ENCODE data around the gene CACNA1C.

Gene CACNA1C

GRCh38 chr12:2286461-2287131, 233.8 kb downstream of the CACNA1C start:
- peaks cover 10 to 51% (median 45%) of the 10 kb centered on the region in 5 donors for H3K4me1 ChIP-seq (ENCODE audit: control insufficient read depth in 5 of 5, insufficient read depth in 5 of 5, low read length in 5 of 5)

GRCh38 chr12:2287151-2287550, 234.4 kb downstream of the CACNA1C start:
- Histone ChIP-seq H3K9me3 (ENCODE audit: control insufficient read depth in 5 of 5, low read length in 5 of 5) (no peaks in the 10 kb centered on the region), H3K9ac (ENCODE audit: low read length in 5 of 5) (peak overlapping the region in 2 of 5 donors; percentile 64), H3K36me3 (ENCODE audit: control insufficient read depth in 5 of 5, insufficient read depth in 5 of 5, low read length in 5 of 5) (no peaks in the 10 kb centered on the region), H3K27me3 (ENCODE audit: control insufficient read depth in 5 of 5, insufficient read depth in 4 of 5, low read length in 5 of 5) (peaks cover 0 to 2% (median 0%) of the 10 kb centered on the region in 5 donors), H3K4me3 (ENCODE audit: low read depth in 1 of 5, low read length in 5 of 5) (no peak overlapping the region), H3K27ac (ENCODE audit: low read depth, low read length) (peak overlapping the region; percentile 89), H3K4me1 (ENCODE audit: control insufficient read depth in 5 of 5, insufficient read depth in 5 of 5, low read length in 5 of 5) (peaks cover 10 to 51% (median 45%) of the 10 kb centered on the region in 5 donors)

More at GRCh38 chr12:2286461-2287131, 233.8 kb downstream of the CACNA1C start:
- peak overlapping the region; percentile 89 for H3K27ac ChIP-seq (ENCODE audit: low read depth, low read length)
- peaks cover 0 to 2% (median 0%) of the 10 kb centered on the region in 5 donors for H3K27me3 ChIP-seq (ENCODE audit: control insufficient read depth in 5 of 5, insufficient read depth in 4 of 5, low read length in 5 of 5)
- H3K9me3 ChIP-seq (ENCODE audit: control insufficient read depth in 5 of 5, low read length in 5 of 5): no peaks in the 10 kb centered on the region
- H3K4me3 ChIP-seq (ENCODE audit: low read depth in 1 of 5, low read length in 5 of 5): no peak overlapping the region
- no peaks in the 10 kb centered on the region for H3K36me3 ChIP-seq (ENCODE audit: control insufficient read depth in 5 of 5, insufficient read depth in 5 of 5, low read length in 5 of 5)
- peak overlapping the region in 2 of 5 donors; percentile 64 for H3K9ac ChIP-seq (ENCODE audit: low read length in 5 of 5)

- H3K36me3 ChIP-seq (ENCODE audit: control insufficient read depth in 5 of 5, insufficient read depth in 5 of 5, low read length in 5 of 5): no peaks in the 10 kb centered on the region
- H3K4me3 ChIP-seq (ENCODE audit: low read depth in 1 of 5, low read length in 5 of 5): no peak overlapping the region
- H3K27me3 ChIP-seq (ENCODE audit: control insufficient read depth in 5 of 5, insufficient read depth in 4 of 5, low read length in 5 of 5): no peaks in the 10 kb centered on the region
- peak overlapping the region; percentile 89 for H3K27ac ChIP-seq (ENCODE audit: low read depth, low read length)
- H3K4me1 ChIP-seq (ENCODE audit: control insufficient read depth in 5 of 5, insufficient read depth in 5 of 5, low read length in 5 of 5): peaks cover 10 to 51% (median 45%) of the 10 kb centered on the region in 5 donors
- no peaks in the 10 kb centered on the region for H3K9me3 ChIP-seq (ENCODE audit: control insufficient read depth in 5 of 5, low read length in 5 of 5)
- H3K9ac ChIP-seq (ENCODE audit: low read length in 5 of 5): no peak overlapping the region
Observed at GRCh38 chr12:2287589-2287988, 234.8 kb downstream of the CACNA1C start.

GRCh38 chr12:2288001-2288400, 235.2 kb downstream of the CACNA1C start:
- Histone ChIP-seq H3K4me1 (ENCODE audit: control insufficient read depth in 5 of 5, insufficient read depth in 5 of 5, low read length in 5 of 5) (peaks cover 10 to 51% (median 45%) of the 10 kb centered on the region in 5 donors), H3K9ac (ENCODE audit: low read length in 5 of 5) (no peak overlapping the region), H3K27ac (ENCODE audit: low read depth, low read length) (peak overlapping the region; percentile 89), H3K27me3 (ENCODE audit: control insufficient read depth in 5 of 5, insufficient read depth in 4 of 5, low read length in 5 of 5) (no peaks in the 10 kb centered on the region), H3K36me3 (ENCODE audit: control insufficient read depth in 5 of 5, insufficient read depth in 5 of 5, low read length in 5 of 5) (no peaks in the 10 kb centered on the region), H3K4me3 (ENCODE audit: low read depth in 1 of 5, low read length in 5 of 5) (no peak overlapping the region), H3K9me3 (ENCODE audit: control insufficient read depth in 5 of 5, low read length in 5 of 5) (no peaks in the 10 kb centered on the region)

GRCh38 chr12:2288471-2288870, 235.7 kb downstream of the CACNA1C start:
- H3K36me3 ChIP-seq (ENCODE audit: control insufficient read depth in 5 of 5, insufficient read depth in 5 of 5, low read length in 5 of 5): no peaks in the 10 kb centered on the region
- peaks cover 7 to 48% (median 42%) of the 10 kb centered on the region in 5 donors for H3K4me1 ChIP-seq (ENCODE audit: control insufficient read depth in 5 of 5, insufficient read depth in 5 of 5, low read length in 5 of 5)
- no peak overlapping the region for H3K9ac ChIP-seq (ENCODE audit: low read length in 5 of 5)
- H3K4me3 ChIP-seq (ENCODE audit: low read depth in 1 of 5, low read length in 5 of 5): no peak overlapping the region
- no peak overlapping the region for H3K27ac ChIP-seq (ENCODE audit: low read depth, low read length)
- no peaks in the 10 kb centered on the region for H3K27me3 ChIP-seq (ENCODE audit: control insufficient read depth in 5 of 5, insufficient read depth in 4 of 5, low read length in 5 of 5)
- no peaks in the 10 kb centered on the region for H3K9me3 ChIP-seq (ENCODE audit: control insufficient read depth in 5 of 5, low read length in 5 of 5)

GRCh38 chr12:2288875-2289274, 236.1 kb downstream of the CACNA1C start:
- H3K4me3 ChIP-seq (ENCODE audit: low read depth in 1 of 5, low read length in 5 of 5): no peak overlapping the region
- no peaks in the 10 kb centered on the region for H3K9me3 ChIP-seq (ENCODE audit: control insufficient read depth in 5 of 5, low read length in 5 of 5)
- H3K36me3 ChIP-seq (ENCODE audit: control insufficient read depth in 5 of 5, insufficient read depth in 5 of 5, low read length in 5 of 5): no peaks in the 10 kb centered on the region
- H3K27me3 ChIP-seq (ENCODE audit: control insufficient read depth in 5 of 5, insufficient read depth in 4 of 5, low read length in 5 of 5): no peaks in the 10 kb centered on the region
- peaks cover 5 to 44% (median 38%) of the 10 kb centered on the region in 5 donors for H3K4me1 ChIP-seq (ENCODE audit: control insufficient read depth in 5 of 5, insufficient read depth in 5 of 5, low read length in 5 of 5)
- no peak overlapping the region for H3K27ac ChIP-seq (ENCODE audit: low read depth, low read length)
- no peak overlapping the region for H3K9ac ChIP-seq (ENCODE audit: low read length in 5 of 5)

GRCh38 chr12:2289525-2289924, 236.7 kb downstream of the CACNA1C start:
- Histone ChIP-seq H3K9me3 (ENCODE audit: control insufficient read depth in 5 of 5, low read length in 5 of 5) (no peaks in the 10 kb centered on the region), H3K4me1 (ENCODE audit: control insufficient read depth in 5 of 5, insufficient read depth in 5 of 5, low read length in 5 of 5) (peaks cover 3 to 41% (median 37%) of the 10 kb centered on the region in 5 donors), H3K27ac (ENCODE audit: low read depth, low read length) (no peak overlapping the region)

GRCh38 chr12:2290091-2290490, 237.3 kb downstream of the CACNA1C start:
- H3K27me3 ChIP-seq (ENCODE audit: control insufficient read depth in 5 of 5, insufficient read depth in 4 of 5, low read length in 5 of 5): no peaks in the 10 kb centered on the region
- no peak overlapping the region for H3K4me3 ChIP-seq (ENCODE audit: low read depth in 1 of 5, low read length in 5 of 5)
- no peak overlapping the region for H3K9ac ChIP-seq (ENCODE audit: low read length in 5 of 5)
- no peak overlapping the region for H3K27ac ChIP-seq (ENCODE audit: low read depth, low read length)
- peaks cover 3 to 41% (median 35%) of the 10 kb centered on the region in 5 donors for H3K4me1 ChIP-seq (ENCODE audit: control insufficient read depth in 5 of 5, insufficient read depth in 5 of 5, low read length in 5 of 5)
- H3K9me3 ChIP-seq (ENCODE audit: control insufficient read depth in 5 of 5, low read length in 5 of 5): no peaks in the 10 kb centered on the region
- H3K36me3 ChIP-seq (ENCODE audit: control insufficient read depth in 5 of 5, insufficient read depth in 5 of 5, low read length in 5 of 5): no peaks in the 10 kb centered on the region

More at GRCh38 chr12:2289525-2289924, 236.7 kb downstream of the CACNA1C start:
- Histone ChIP-seq H3K36me3 (ENCODE audit: control insufficient read depth in 5 of 5, insufficient read depth in 5 of 5, low read length in 5 of 5) (no peaks in the 10 kb centered on the region), H3K9ac (ENCODE audit: low read length in 5 of 5) (no peak overlapping the region), H3K27me3 (ENCODE audit: control insufficient read depth in 5 of 5, insufficient read depth in 4 of 5, low read length in 5 of 5) (no peaks in the 10 kb centered on the region), H3K4me3 (ENCODE audit: low read depth in 1 of 5, low read length in 5 of 5) (no peak overlapping the region)

GRCh38 chr12:2290516-2291065, 237.8 kb downstream of the CACNA1C start:
- no peaks in the 10 kb centered on the region for H3K27me3 ChIP-seq (ENCODE audit: control insufficient read depth in 5 of 5, insufficient read depth in 4 of 5, low read length in 5 of 5)
- H3K27ac ChIP-seq (ENCODE audit: low read depth, low read length): no peak overlapping the region
- no peak overlapping the region for H3K4me3 ChIP-seq (ENCODE audit: low read depth in 1 of 5, low read length in 5 of 5)
- H3K9me3 ChIP-seq (ENCODE audit: control insufficient read depth in 5 of 5, low read length in 5 of 5): no peaks in the 10 kb centered on the region
- no peak overlapping the region for H3K9ac ChIP-seq (ENCODE audit: low read length in 5 of 5)
- H3K4me1 ChIP-seq (ENCODE audit: control insufficient read depth in 5 of 5, insufficient read depth in 5 of 5, low read length in 5 of 5): peaks cover 3 to 39% (median 30%) of the 10 kb centered on the region in 5 donors
- no peaks in the 10 kb centered on the region for H3K36me3 ChIP-seq (ENCODE audit: control insufficient read depth in 5 of 5, insufficient read depth in 5 of 5, low read length in 5 of 5)

- H3K4me1 ChIP-seq (ENCODE audit: control insufficient read depth in 5 of 5, insufficient read depth in 5 of 5, low read length in 5 of 5): peaks cover 3 to 33% (median 23%) of the 10 kb centered on the region in 5 donors
- H3K27me3 ChIP-seq (ENCODE audit: control insufficient read depth in 5 of 5, insufficient read depth in 4 of 5, low read length in 5 of 5): no peaks in the 10 kb centered on the region
- no peak overlapping the region for H3K4me3 ChIP-seq (ENCODE audit: low read depth in 1 of 5, low read length in 5 of 5)
- H3K27ac ChIP-seq (ENCODE audit: low read depth, low read length): no peak overlapping the region
- no peaks in the 10 kb centered on the region for H3K9me3 ChIP-seq (ENCODE audit: control insufficient read depth in 5 of 5, low read length in 5 of 5)
- no peaks in the 10 kb centered on the region for H3K36me3 ChIP-seq (ENCODE audit: control insufficient read depth in 5 of 5, insufficient read depth in 5 of 5, low read length in 5 of 5)
- no peak overlapping the region for H3K9ac ChIP-seq (ENCODE audit: low read length in 5 of 5)
Observed at GRCh38 chr12:2291182-2291832, 238.5 kb downstream of the CACNA1C start.
